Neural crest cell (in vitro differentiated cells): ENCODE results near the gene GRPR. TPM values are rescaled to one million over a fixed set of nuclear protein-coding genes. Genes with fewer than 3 reads are reported as not detected.

Experiments
- DNase-seq: peaks from one replicate; pipeline ENCODE4 v3.0.0; 2021; ENCODE audit warnings: low read depth, mixed read lengths, low spot score
- H3K27ac Mint-ChIP-seq: one replicate; pipeline ENCODE4 v1.8.0; 2021; ENCODE audit warnings: mild to moderate bottlenecking, mixed read lengths; ENCODE audit not compliant: unreplicated experiment
- H3K27me3 Mint-ChIP-seq: 2 replicates; pipeline ENCODE4 v1.8.0; 2021; ENCODE audit warnings: low read depth, mild to moderate bottlenecking, mixed read lengths
- H3K36me3 Mint-ChIP-seq: 2 replicates; pipeline ENCODE4 v1.8.0; 2021; ENCODE audit warnings: low read depth, mild to moderate bottlenecking, mixed read lengths
- H3K4me1 Mint-ChIP-seq: 2 replicates; pipeline ENCODE4 v1.8.0; 2021; ENCODE audit warnings: mixed read lengths
- H3K4me3 Mint-ChIP-seq: one replicate; pipeline ENCODE4 v1.8.0; 2021; ENCODE audit warnings: mild to moderate bottlenecking, mixed read lengths
- H3K9me3 Mint-ChIP-seq: 2 replicates; pipeline ENCODE4 v1.8.0; 2021; ENCODE audit warnings: mixed read lengths
- long read RNA-seq: library from polyadenylated mRNA; unstranded; transcript quantifications from one replicate; pipeline ENCODE4 v2.0.0, GENCODE V29; 2020
- total RNA-seq: library from RNA; stranded (reverse); gene quantifications from 2 replicates; pipeline ENCODE4 v1.2.1, GENCODE V29; 2021
- TF ChIP-seq, protein P1 (sequence below): fragments of 200-600 bp; sonication (generic); conservative IDR thresholded peaks from 2 replicates; pipeline ENCODE4 v1.5.0; 2021; ENCODE audit warnings: antibody characterized with exemption, mild to moderate bottlenecking

Gene GRPR
- 0.68 and 0.71 TPM in 2 replicates for total RNA-seq
- long read RNA-seq, partial matches to known transcripts, result 0 of 1 reads
- long read RNA-seq, other reads (novel, unspliced or antisense), result 0 of 1 reads

DNA sequence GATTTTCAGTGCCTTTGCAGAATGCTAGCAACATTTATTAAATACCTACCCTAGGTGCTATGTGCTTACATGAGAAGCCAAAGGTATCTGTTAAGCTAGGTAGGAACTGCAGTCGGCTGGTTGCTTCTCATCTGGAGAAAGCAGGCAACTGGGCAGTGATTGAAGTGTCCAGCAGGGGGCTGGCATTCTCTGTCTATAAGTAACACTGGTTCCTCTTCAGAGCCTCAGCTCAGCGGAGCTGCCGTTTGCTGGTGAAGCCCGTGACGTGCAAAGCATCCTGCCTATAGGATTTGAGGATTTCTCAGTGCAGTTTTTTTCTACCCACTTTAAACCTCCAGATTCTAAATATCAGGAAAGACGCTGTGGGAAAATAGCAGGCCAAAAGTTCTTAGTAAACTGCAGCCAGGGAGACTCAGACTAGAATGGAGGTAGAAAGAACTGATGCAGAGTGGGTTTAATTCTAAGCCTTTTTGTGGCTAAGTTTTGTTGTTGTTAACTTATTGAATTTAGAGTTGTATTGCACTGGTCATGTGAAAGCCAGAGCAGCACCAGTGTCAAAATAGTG lies at the start of gene GRPR:
GRPR (plus strand) TSS at position 344 of the 565 bp plus-strand sequence. CDS start 389 bp downstream, outside the sequence.
- Mint-ChIP-seq H3K27me3 (peaks cover 18% of the 10 kb centered on the region), H3K27ac (no peak within 1 kb of the TSS), H3K4me3 (peak within 1 kb of the TSS; percentile 10), H3K9me3 (no peaks in the 10 kb centered on the region), H3K4me1 (peaks cover 12% of the 10 kb centered on the region), H3K36me3 (peaks cover 2% of the 10 kb centered on the region)
- DNase-seq, result peak; percentile 80
- TF ChIP-seq, protein P1, sequence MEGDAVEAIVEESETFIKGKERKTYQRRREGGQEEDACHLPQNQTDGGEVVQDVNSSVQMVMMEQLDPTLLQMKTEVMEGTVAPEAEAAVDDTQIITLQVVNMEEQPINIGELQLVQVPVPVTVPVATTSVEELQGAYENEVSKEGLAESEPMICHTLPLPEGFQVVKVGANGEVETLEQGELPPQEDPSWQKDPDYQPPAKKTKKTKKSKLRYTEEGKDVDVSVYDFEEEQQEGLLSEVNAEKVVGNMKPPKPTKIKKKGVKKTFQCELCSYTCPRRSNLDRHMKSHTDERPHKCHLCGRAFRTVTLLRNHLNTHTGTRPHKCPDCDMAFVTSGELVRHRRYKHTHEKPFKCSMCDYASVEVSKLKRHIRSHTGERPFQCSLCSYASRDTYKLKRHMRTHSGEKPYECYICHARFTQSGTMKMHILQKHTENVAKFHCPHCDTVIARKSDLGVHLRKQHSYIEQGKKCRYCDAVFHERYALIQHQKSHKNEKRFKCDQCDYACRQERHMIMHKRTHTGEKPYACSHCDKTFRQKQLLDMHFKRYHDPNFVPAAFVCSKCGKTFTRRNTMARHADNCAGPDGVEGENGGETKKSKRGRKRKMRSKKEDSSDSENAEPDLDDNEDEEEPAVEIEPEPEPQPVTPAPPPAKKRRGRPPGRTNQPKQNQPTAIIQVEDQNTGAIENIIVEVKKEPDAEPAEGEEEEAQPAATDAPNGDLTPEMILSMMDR, result peak; percentile 92

DNA sequence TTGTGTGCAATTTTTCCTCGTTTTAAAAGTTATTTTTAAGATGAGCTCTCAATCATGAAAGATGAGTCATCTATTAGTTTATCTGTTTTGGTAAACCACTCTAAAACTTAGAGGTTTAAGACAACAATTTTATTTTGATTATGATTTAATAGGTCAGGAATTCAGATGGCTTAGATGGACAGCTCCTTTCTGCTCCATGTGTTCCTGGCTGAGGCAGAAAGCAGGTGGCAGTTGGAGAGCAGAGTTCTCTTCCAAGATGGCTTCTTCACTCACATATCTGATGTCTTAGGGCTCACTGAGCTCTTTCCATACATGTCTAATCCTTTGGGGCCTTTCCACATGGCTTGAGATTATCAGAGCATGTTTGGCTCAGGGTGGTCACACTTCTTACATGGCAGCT lies 48.3 kb upstream of the GRPR start:
- Mint-ChIP-seq H3K27me3 (no peaks in the 10 kb centered on the region), H3K9me3 (peaks cover 13% of the 10 kb centered on the region), H3K36me3 (peaks cover 5% of the 10 kb centered on the region), H3K4me3 (no peak overlapping the region), H3K4me1 (no peaks in the 10 kb centered on the region), H3K27ac (no peak overlapping the region)
- DNase-seq, result no peak
- TF ChIP-seq, protein P1, result no peak

DNA sequence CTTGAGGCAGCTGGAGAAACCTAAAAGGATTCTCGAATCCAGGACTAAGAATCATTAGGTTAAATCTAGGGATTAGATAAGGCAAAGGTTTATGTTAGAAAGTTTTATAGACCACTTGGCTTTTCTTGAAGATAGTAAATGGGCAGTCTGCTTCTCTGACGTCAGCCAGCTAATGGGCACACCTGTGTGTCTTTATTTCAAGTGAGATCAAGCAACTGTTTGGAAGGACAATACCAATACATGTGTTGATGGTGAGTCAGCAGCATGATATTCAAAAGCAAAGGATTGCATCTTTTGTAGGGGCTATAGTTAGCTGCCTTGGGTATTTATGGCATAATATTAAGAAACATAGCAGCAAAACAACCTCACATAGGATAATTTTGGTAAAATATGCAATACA lies 46.5 kb upstream of the GRPR start:
- no peak overlapping the region for H3K27ac Mint-ChIP-seq
- no peaks in the 10 kb centered on the region for H3K4me1 Mint-ChIP-seq
- peaks cover 8% of the 10 kb centered on the region for H3K9me3 Mint-ChIP-seq
- DNase-seq, result no peak
- H3K4me3 Mint-ChIP-seq, result no peak overlapping the region
- TF ChIP-seq, protein P1, result no peak
- no peaks in the 10 kb centered on the region for H3K27me3 Mint-ChIP-seq
- H3K36me3 Mint-ChIP-seq, result peaks cover 5% of the 10 kb centered on the region

DNA sequence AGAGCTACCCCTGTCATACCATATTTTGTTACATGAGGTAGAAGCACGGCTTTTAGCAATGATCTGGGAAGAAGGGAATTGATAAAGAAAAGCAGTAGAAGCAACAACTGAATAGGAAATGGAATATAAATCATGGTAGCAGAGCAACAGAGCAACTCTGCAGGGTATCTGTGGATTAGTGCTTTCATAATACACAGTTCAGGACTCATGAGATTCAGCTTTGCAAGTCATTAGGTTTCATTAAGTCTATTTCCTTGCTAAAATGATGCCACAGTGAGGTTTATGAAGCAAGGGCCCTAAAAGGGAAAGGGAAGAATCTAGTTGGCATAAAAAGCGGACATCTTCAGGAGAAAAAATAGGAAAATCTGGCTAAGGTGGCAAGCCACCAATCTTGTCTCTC lies 45.6 kb upstream of the GRPR start:
- Mint-ChIP-seq H3K27ac (no peak overlapping the region), H3K27me3 (no peaks in the 10 kb centered on the region), H3K4me1 (no peaks in the 10 kb centered on the region), H3K4me3 (no peak overlapping the region), H3K9me3 (peaks cover 2% of the 10 kb centered on the region), H3K36me3 (peaks cover 5% of the 10 kb centered on the region)
- TF ChIP-seq, protein P1, result no peak
- no peak for DNase-seq

DNA sequence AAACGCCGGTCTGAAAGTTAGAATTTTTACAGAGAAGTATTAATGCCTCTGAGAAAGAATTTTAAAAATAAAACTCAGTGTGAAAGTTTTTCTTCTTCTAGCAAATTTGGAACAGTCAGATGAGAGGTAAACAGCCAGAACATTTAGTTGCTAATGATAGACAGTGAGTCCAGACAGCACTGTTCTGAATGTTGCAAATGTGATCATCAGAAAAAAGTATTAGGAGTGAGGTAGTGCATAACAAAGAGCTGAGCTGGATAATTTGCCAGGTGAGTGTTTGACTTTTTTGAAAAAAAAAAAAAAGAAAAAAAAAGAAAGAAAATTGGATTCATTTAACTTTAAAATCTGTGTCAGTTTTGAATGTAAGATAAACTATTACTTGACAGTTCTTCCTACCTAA lies 42.0 kb upstream of the GRPR start:
- H3K27me3 Mint-ChIP-seq, result no peaks in the 10 kb centered on the region
- no peak overlapping the region for H3K27ac Mint-ChIP-seq
- no peaks in the 10 kb centered on the region for H3K9me3 Mint-ChIP-seq
- no peak overlapping the region for H3K4me3 Mint-ChIP-seq
- TF ChIP-seq, protein P1, result no peak
- H3K36me3 Mint-ChIP-seq, result no peaks in the 10 kb centered on the region
- H3K4me1 Mint-ChIP-seq, result no peaks in the 10 kb centered on the region
- DNase-seq, result no peak
